H1 (cell line): ENCODE measurements around the gene PTPN21. TPM values are rescaled to one million over a fixed set of nuclear protein-coding genes. Genes with fewer than 3 reads are reported as not detected.

Experiments used
- CTCF ChIA-PET: fragments of 300-600 bp; sonication (Branson Sonifier 250); formaldehyde crosslinking; loops from one replicate; lab custom pipeline; 2021; ENCODE audit not compliant: partially characterized antibody; lab: Charles Lee
- POLR2A ChIA-PET: fragments of 300-600 bp; sonication (Branson Sonifier 250); formaldehyde crosslinking; loops from one replicate; lab custom pipeline; 2021; ENCODE audit warnings: inconsistent platforms; ENCODE audit not compliant: partially characterized antibody; lab: Charles Lee
- DNase-seq, 2 experiments: peaks; one replicate each; pipeline versions ENCODE4 v3.0.0 to v3.0.0-alpha.2; 2010 to 2022; ENCODE audit warnings: low spot score in 2 of 2, low read depth in 1 of 2, mixed read lengths in 1 of 2
- FAIRE-seq: peaks from 2 replicates; lab custom pipeline; 2011; peaks lifted over from hg19 to GRCh38; lab: Jason Lieb, UNC
- H2AFZ ChIP-seq: 2 replicates; pipeline ENCODE4 v1.8.1; 2012; ENCODE audit warnings: low read length, inconsistent platforms
- H2AK5ac ChIP-seq: 2 replicates; pipeline ENCODE4 v1.6.1; 2013; ENCODE audit warnings: low read depth, low read length
- H2BK120ac ChIP-seq: replicated peaks from 2 replicates; pipeline ENCODE3; 2013; ENCODE audit warnings: low read depth, low read length, inconsistent platforms
- H2BK12ac ChIP-seq: 2 replicates; pipeline ENCODE4 v1.6.1; 2013; ENCODE audit warnings: low read depth, low read length
- H2BK15ac ChIP-seq: 2 replicates; pipeline ENCODE4 v1.6.1; 2013; ENCODE audit warnings: low read length
- H2BK20ac ChIP-seq: 2 replicates; pipeline ENCODE4 v1.6.1; 2013; ENCODE audit warnings: low read length
- H2BK5ac ChIP-seq: 2 replicates; pipeline ENCODE4 v1.6.1; 2013; ENCODE audit warnings: low read depth, low read length
- H3K14ac ChIP-seq: 2 replicates; pipeline ENCODE4 v1.6.1; 2013; ENCODE audit warnings: inconsistent platforms; ENCODE audit not compliant: insufficient read length
- H3K18ac ChIP-seq: 2 replicates; pipeline ENCODE4 v1.6.1; 2013; ENCODE audit warnings: low read length; ENCODE audit errors: extremely low read depth
- H3K23ac ChIP-seq: 2 replicates; pipeline ENCODE4 v1.6.1; 2013; ENCODE audit warnings: inconsistent platforms; ENCODE audit not compliant: insufficient read length
- H3K23me2 ChIP-seq: 2 replicates; pipeline ENCODE4 v1.6.1; 2013; ENCODE audit warnings: low read depth, low read length
- H3K27ac ChIP-seq: 2 replicates; pipeline ENCODE4 v1.6.1; 2011; ENCODE audit warnings: low read depth, low read length, inconsistent platforms
- H3K27me3 ChIP-seq, 4 experiments: replicated peaks in 1 of 4; 1 replicate in 1 of 4; 2 replicates in 3 of 4; pipeline versions ENCODE4 v1.6.1 to v1.8.1; 2011 to 2013; ENCODE audit warnings: low read length in 3 of 4, mild to moderate bottlenecking in 3 of 4, inconsistent platforms in 2 of 4, mixed read lengths in 2 of 4, moderate library complexity in 1 of 4; ENCODE audit not compliant: control insufficient read depth in 3 of 4, insufficient read depth in 3 of 4; ENCODE audit errors: extremely low read depth in 1 of 4
- H3K36me3 ChIP-seq, 4 experiments: 2 replicates each; pipeline versions ENCODE4 v1.6.1 to v1.8.1; 2011 to 2013; ENCODE audit warnings: mild to moderate bottlenecking in 4 of 4, low read length in 3 of 4, moderate library complexity in 2 of 4, control low read depth in 1 of 4, inconsistent platforms in 1 of 4; ENCODE audit not compliant: insufficient read depth in 4 of 4, control insufficient read depth in 2 of 4
- H3K4ac ChIP-seq: replicated peaks from 2 replicates; pipeline ENCODE3; 2013; ENCODE audit warnings: low read length, low read depth, mixed read lengths, inconsistent platforms; ENCODE audit not compliant: insufficient read length
- H3K4me1 ChIP-seq, 4 experiments: replicated peaks in 1 of 4; 1 replicate in 1 of 4; 2 replicates in 3 of 4; pipeline versions ENCODE4 v1.6.1 to v1.8.1; 2011 to 2013; ENCODE audit warnings: low read length in 3 of 4, inconsistent platforms in 2 of 4, mixed read lengths in 1 of 4; ENCODE audit not compliant: insufficient read depth in 4 of 4, control insufficient read depth in 3 of 4
- H3K4me2 ChIP-seq, 2 experiments: 2 replicates each; pipeline versions ENCODE4 v1.6.1 to v1.8.1; 2011 to 2013; ENCODE audit warnings: low read depth in 2 of 2, low read length in 2 of 2, control low read depth in 1 of 2, inconsistent platforms in 1 of 2, mild to moderate bottlenecking in 1 of 2; ENCODE audit not compliant: insufficient read depth in 1 of 2
- H3K4me3 ChIP-seq, 4 experiments: fragments of 200-600, 300-600 bp in 1 of 4; sonication (generic), shearing (Covaris generic), sonication (Bioruptor Twin) in 1 of 4; 2 replicates each; pipeline versions ENCODE4 v1.5.1 to v1.8.1; 2011 to 2016; ENCODE audit warnings: low read length in 4 of 4, low read depth in 3 of 4, control low read depth in 2 of 4, inconsistent platforms in 2 of 4, mild to moderate bottlenecking in 2 of 4, mixed read lengths in 1 of 4, moderate library complexity in 1 of 4; ENCODE audit not compliant: insufficient read depth in 2 of 4; ENCODE audit errors: extremely low read depth in 1 of 4
- H3K56ac ChIP-seq: replicated peaks from 2 replicates; pipeline ENCODE3; 2013; ENCODE audit warnings: low read depth, mild to moderate bottlenecking, mixed read lengths, low read length, inconsistent platforms; ENCODE audit not compliant: insufficient read length
- H3K79me1 ChIP-seq: 2 replicates; pipeline ENCODE4 v1.6.1; 2013; ENCODE audit warnings: low read depth, low read length, control low read depth
- H3K79me2 ChIP-seq, 2 experiments: 2 replicates each; pipeline versions ENCODE4 v1.6.1 to v1.8.1; 2012 to 2013; ENCODE audit warnings: low read length in 2 of 2, mild to moderate bottlenecking in 2 of 2, inconsistent platforms in 1 of 2; ENCODE audit not compliant: insufficient read depth in 2 of 2, control insufficient read depth in 1 of 2
- H3K9ac ChIP-seq, 4 experiments: replicated peaks in 1 of 4; 1 replicate in 1 of 4; 2 replicates in 3 of 4; pipeline versions ENCODE4 v1.6.1 to v1.8.1; 2011 to 2013; ENCODE audit warnings: low read depth in 3 of 4, low read length in 3 of 4, control low read depth in 2 of 4, mild to moderate bottlenecking in 2 of 4, moderate library complexity in 2 of 4, inconsistent platforms in 1 of 4; ENCODE audit errors: extremely low read depth in 1 of 4
- H3K9me3 ChIP-seq, 2 experiments: 2 replicates each; pipeline versions ENCODE4 v1.6.1 to v1.8.1; 2012 to 2013; ENCODE audit warnings: mild to moderate bottlenecking in 2 of 2, moderate library complexity in 2 of 2, control low read depth in 1 of 2, inconsistent platforms in 1 of 2, low read depth in 1 of 2, low read length in 1 of 2, mixed read lengths in 1 of 2; ENCODE audit not compliant: insufficient read depth in 2 of 2
- H4K20me1 ChIP-seq, 2 experiments: replicated peaks in 1 of 2; 2 replicates each; pipeline versions ENCODE3 to v1.8.1; 2011 to 2013; ENCODE audit warnings: inconsistent platforms in 2 of 2, low read length in 2 of 2, mild to moderate bottlenecking in 1 of 2; ENCODE audit not compliant: insufficient read depth in 2 of 2, control insufficient read depth in 1 of 2
- H4K5ac ChIP-seq: 2 replicates; pipeline ENCODE4 v1.6.1; 2013; ENCODE audit warnings: low read length, low read depth, mixed read lengths, inconsistent platforms; ENCODE audit not compliant: insufficient read length
- H4K8ac ChIP-seq: 2 replicates; pipeline ENCODE4 v1.8.0; 2013; ENCODE audit warnings: mild to moderate bottlenecking, moderate library complexity, low read length, inconsistent platforms; ENCODE audit not compliant: insufficient read depth; ENCODE audit errors: extremely low read depth
- H4K91ac ChIP-seq: replicated peaks from 2 replicates; pipeline ENCODE3; 2013; ENCODE audit warnings: low read length, mixed read lengths, inconsistent platforms; ENCODE audit not compliant: insufficient read length
- ASH2L ChIP-seq: fragments of 200-600, 300-600 bp; sonication (generic); IDR thresholded peaks from one replicate; pipeline ENCODE4 v1.7.1; 2017; ENCODE audit warnings: low read length
- CBX5 ChIP-seq: fragments of 300-800, 300-1000 bp; sonication (generic); IDR thresholded peaks from 2 replicates; pipeline ENCODE4 v1.7.1; 2016; ENCODE audit warnings: antibody characterized with exemption, low read length, low read depth
- CBX8 ChIP-seq: fragments of 300-800, 300-1000 bp; sonication (generic); IDR thresholded peaks from 2 replicates; pipeline ENCODE4 v1.7.1; 2016; ENCODE audit warnings: low read depth, low read length, borderline replicate concordance
- EP300 ChIP-seq, 2 experiments: IDR thresholded peaks; 1 replicate in 1 of 2; 2 replicates in 1 of 2; pipeline ENCODE4 v1.6.1; 2011 to 2012; ENCODE audit warnings: low read depth in 2 of 2, low read length in 2 of 2, mild to moderate bottlenecking in 2 of 2, borderline replicate concordance in 1 of 2, inconsistent platforms in 1 of 2, moderate library complexity in 1 of 2
- EZH2 ChIP-seq: fragments of 200-600 bp; sonication (generic); IDR thresholded peaks from 2 replicates; pipeline ENCODE4 v1.7.1; 2012; ENCODE audit warnings: low read depth, mild to moderate bottlenecking, moderate library complexity, low read length, inconsistent platforms; ENCODE audit not compliant: severe bottlenecking
- GTF2F1 ChIP-seq: IDR thresholded peaks from 2 replicates; pipeline ENCODE4 v1.6.1; 2012; ENCODE audit warnings: low read depth, low read length, improper control_type of control experiment, borderline replicate concordance
- JUN ChIP-seq: IDR thresholded peaks from 2 replicates; pipeline ENCODE4 v1.6.1; 2011; ENCODE audit warnings: low read depth, mild to moderate bottlenecking, improper control_type of control experiment, low read length
- KDM4A ChIP-seq: IDR thresholded peaks from one replicate; pipeline ENCODE4 v1.7.1; 2012; ENCODE audit warnings: low read depth, mild to moderate bottlenecking, moderate library complexity, low read length, inconsistent platforms; ENCODE audit not compliant: severe bottlenecking
- SAP30 ChIP-seq: fragments of 300-600 bp; sonication (generic); IDR thresholded peaks from 2 replicates; pipeline ENCODE4 v1.7.1; 2012; ENCODE audit warnings: low read length, moderate library complexity, mild to moderate bottlenecking, inconsistent platforms; ENCODE audit not compliant: insufficient read depth, insufficient replicate concordance
- SIN3A ChIP-seq, 2 experiments: IDR thresholded peaks in 1 of 2; conservative IDR thresholded peaks in 1 of 2; 2 replicates each; pipeline ENCODE4 v1.6.1; 2011 to 2012; ENCODE audit warnings: low read length in 2 of 2, improper control_type of control experiment in 1 of 2, low read depth in 1 of 2, mild to moderate bottlenecking in 1 of 2
- SP1 ChIP-seq: IDR thresholded peaks from 2 replicates; pipeline ENCODE4 v1.6.1; 2011; ENCODE audit warnings: low read depth, low read length
- TAF1 ChIP-seq: IDR thresholded peaks from 2 replicates; pipeline ENCODE4 v1.6.1; 2011; ENCODE audit warnings: mild to moderate bottlenecking, low read depth, low read length
- WGBS, 2 experiments: shearing (Covaris generic) in 1 of 2; methylation state at CpG; one replicate each; pipeline versions ENCODE4 v1.1.6 to v1.1.7; 2013 to 2015; ENCODE audit warnings: low lambda C conversion rate in 2 of 2, mixed read lengths in 2 of 2, inconsistent platforms in 1 of 2, low coverage in 1 of 2, missing lambda C conversion rate in 1 of 2; ENCODE audit not compliant: insufficient replicate concordance in 2 of 2, insufficient coverage in 1 of 2, insufficient read length in 1 of 2; ENCODE audit errors: extremely low coverage in 1 of 2, missing lambda C conversion rate in 1 of 2; 5-methylcytosine and 5-hydroxymethylcytosine counted together
- polyA plus RNA-seq, 7 experiments: library from polyadenylated mRNA; depleted of rRNA in 3 of 7; stranded (reverse) in 5 of 7; unstranded in 2 of 7; fragments of >200 nt in 5 of 7; fragments of 200-250 nt in 2 of 7; gene quantifications; 1 replicate in 5 of 7; 2 replicates in 1 of 7; 4 replicates in 1 of 7; pipeline versions ENCODE4 v1.2.1 to v1.2.3, GENCODE V29; 2011 to 2013; ENCODE audit warnings: missing spikeins in 2 of 7, mixed read lengths in 2 of 7
- total RNA-seq: library from RNA; stranded (reverse); fragmentation: NEBNext Ultra II Directional; extraction: Animal tissue kit (Norgen Biotek cat#: 25700); gene quantifications from 2 replicates; pipeline ENCODE4 v1.2.1, GENCODE V29; 2021
- TF ChIP-seq, protein P1 (sequence below): IDR thresholded peaks from 2 replicates; pipeline ENCODE4 v1.6.1; 2012; ENCODE audit warnings: inconsistent platforms

The PTPN21 gene
- total and polyA plus RNA-seq, 2 of the 8 experiments (the other 6 are each of a cell fraction or from before 2014, with no cell fraction given), result 6.5 to 16.1 TPM

DNA sequence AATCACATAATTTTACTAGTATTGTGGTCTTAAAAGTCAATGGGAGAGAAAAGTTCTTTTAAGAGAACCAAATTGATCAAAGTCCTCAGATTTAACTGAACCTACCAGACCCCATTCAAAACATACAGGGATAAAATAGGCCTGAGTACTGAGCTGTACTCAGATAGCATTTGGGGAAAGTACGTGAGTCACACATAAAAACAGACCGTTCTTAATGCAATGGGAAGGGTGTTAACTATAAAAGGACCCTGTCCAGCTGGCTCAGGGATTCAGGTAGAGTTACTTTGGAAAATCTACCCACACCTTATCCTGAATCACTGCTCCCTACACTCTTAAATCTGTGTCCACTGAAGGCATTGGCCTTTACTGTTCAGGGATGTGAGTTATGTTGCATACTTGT, 78.0 kb downstream of the PTPN21 start:
- Histone ChIP-seq H4K5ac (no peak overlapping the region), H3K4me1 (peaks cover 0 to 5% (median 3%) of the 10 kb centered on the region in 4 experiments; a peak in 5 of 7 replicates), H3K79me2 (0 out of 4 replicates have a peak, but pooled peaks cover 0 to 2% of the 10 kb centered on the region in 2 experiments), H3K36me3 (peaks cover 2 to 29% (median 14%) of the 10 kb centered on the region in 4 experiments; a peak in 7 of 8 replicates), H3K9me3 (no peaks in the 10 kb centered on the region), H2BK5ac (no peak overlapping the region), H2AK5ac (no peak overlapping the region), H2BK15ac (no peak overlapping the region), H3K79me1 (no peaks in the 10 kb centered on the region), H3K9ac (no peak overlapping the region), H3K23me2 (no peaks in the 10 kb centered on the region), H3K4ac (no peak overlapping the region), H3K27ac (no peak overlapping the region), H3K27me3 (no peaks in the 10 kb centered on the region), H2BK12ac (no peak overlapping the region), H2AFZ (no peak overlapping the region), H4K8ac (no peak overlapping the region), H3K23ac (no peak overlapping the region), H4K91ac (no peak overlapping the region), H3K4me2 (no peak overlapping the region), H2BK20ac (no peak overlapping the region), H2BK120ac (no peak overlapping the region), H3K18ac (no peak overlapping the region), H4K20me1 (no peaks in the 10 kb centered on the region), H3K14ac (no peak overlapping the region), H3K4me3 (no peak overlapping the region), H3K56ac (no peak overlapping the region)
- DNase-seq (no peak), FAIRE-seq (no peak)
- WGBS, 2 experiments, result 96% methylated on average over 2 of the region's 2 CpGs; no CpG with 5 or more reads in 1 of the 2 experiments
- CTCF ChIA-PET, result interaction anchor here (1.0 to 1.1 kb wide), 2 partner anchors 21 to 288 kb away, joined by 3 read pairs; no protein-coding TSS in a partner anchor
- POLR2A ChIA-PET, result no interaction called here
- TF ChIP-seq SIN3A (conservative IDR thresholded peaks at IDR 0.05 in 1 of 2, IDR thresholded peaks at IDR 0.05 in 1 of 2; ENCODE audit: low read depth in 1 of 2, low read length in 2 of 2), result no peak
- TF ChIP-seq, protein P1, sequence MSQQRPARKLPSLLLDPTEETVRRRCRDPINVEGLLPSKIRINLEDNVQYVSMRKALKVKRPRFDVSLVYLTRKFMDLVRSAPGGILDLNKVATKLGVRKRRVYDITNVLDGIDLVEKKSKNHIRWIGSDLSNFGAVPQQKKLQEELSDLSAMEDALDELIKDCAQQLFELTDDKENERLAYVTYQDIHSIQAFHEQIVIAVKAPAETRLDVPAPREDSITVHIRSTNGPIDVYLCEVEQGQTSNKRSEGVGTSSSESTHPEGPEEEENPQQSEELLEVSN, result no peak
- TF ChIP-seq TAF1, result no peak
- TF ChIP-seq CBX5, result no peak
- no peak for TF ChIP-seq JUN
- no peak for TF ChIP-seq KDM4A
- TF ChIP-seq ASH2L, result no peak
- no peak for TF ChIP-seq SAP30
- no peak for TF ChIP-seq CBX8
- TF ChIP-seq EZH2, result no peak
- TF ChIP-seq SP1, result no peak
- no peak for TF ChIP-seq GTF2F1
- no peak for TF ChIP-seq EP300 (IDR thresholded peaks at IDR 0.05; ENCODE audit: borderline replicate concordance in 1 of 2, low read depth in 2 of 2, low read length in 2 of 2)
